Activated CD4-positive, alpha-beta T cell treated with anti-CD3 and anti-CD28 coated beads, Interleukin-2, amount 50 U/mL, for 1 hour (primary cell): ENCODE results near the gene WRNIP1.
"Not testable (repeated sequence)": the region's sequence is repeated elsewhere in the genome, so short reads cannot be mapped to it uniquely, and the experiment has no call there.

Experiments used
- DNase-seq: peaks from one replicate; pipeline ENCODE4 v3.0.0-alpha.2; 2020

WRNIP1 gene

GRCh38 chr6:2786269-2786668 lies 21.1 kb downstream of the WRNIP1 start:
- DNase-seq: no peak

GRCh38 chr6:2790588-2791449 lies 25.6 kb downstream of the WRNIP1 start:
- peak; percentile 48 for DNase-seq

GRCh38 chr6:2791450-2791974 lies 26.3 kb downstream of the WRNIP1 start:
- DNase-seq: no peak

DNA sequence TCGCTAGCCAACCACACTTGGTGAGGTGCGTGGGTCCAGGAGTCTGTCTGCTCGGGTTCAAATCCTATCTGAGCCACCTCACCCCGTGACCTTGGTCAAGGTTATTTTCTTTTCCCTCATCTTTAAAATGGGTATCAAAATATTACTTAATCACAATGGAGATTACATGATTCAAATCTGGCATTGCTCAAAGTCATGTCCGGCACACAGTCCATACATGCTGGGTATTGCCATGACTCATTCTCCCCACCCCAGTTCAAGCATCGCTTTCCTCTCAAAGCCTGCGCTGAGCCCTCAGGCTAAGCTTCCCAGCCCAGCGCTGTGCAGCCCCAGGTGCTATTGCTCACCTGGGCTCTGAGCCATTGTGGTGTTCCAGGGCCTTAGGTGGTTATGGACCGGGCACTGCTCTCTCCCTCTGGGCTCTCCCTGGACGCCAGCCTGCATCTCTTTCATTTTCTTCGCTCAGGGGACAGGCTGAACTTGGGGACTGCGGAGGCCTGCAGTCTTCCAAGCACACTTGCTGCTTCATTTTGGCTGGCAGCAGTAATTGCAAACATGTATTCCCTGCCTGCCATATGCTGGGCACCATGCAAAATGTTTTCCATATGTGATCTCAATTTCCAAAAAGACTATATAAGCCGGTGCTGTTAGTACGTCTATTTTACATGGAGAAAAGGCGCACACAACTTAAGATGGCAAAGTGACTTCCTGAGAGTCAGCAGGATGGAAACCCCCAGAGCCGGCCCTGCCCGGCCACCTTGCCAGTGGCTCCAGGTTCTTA lies 27.3 kb downstream of the WRNIP1 start:
- no peak for DNase-seq

- DNase-seq: no peak
Measured at GRCh38 chr6:2793534-2794151, 28.4 kb downstream of the WRNIP1 start.

GRCh38 chr6:2794171-2794730 lies 29.1 kb downstream of the WRNIP1 start:
- no peak for DNase-seq

GRCh38 chr6:2795162-2795561 lies 30.0 kb downstream of the WRNIP1 start:
- DNase-seq: no peak

- no peak for DNase-seq
Measured at GRCh38 chr6:2795956-2796355, 30.8 kb downstream of the WRNIP1 start.

DNA sequence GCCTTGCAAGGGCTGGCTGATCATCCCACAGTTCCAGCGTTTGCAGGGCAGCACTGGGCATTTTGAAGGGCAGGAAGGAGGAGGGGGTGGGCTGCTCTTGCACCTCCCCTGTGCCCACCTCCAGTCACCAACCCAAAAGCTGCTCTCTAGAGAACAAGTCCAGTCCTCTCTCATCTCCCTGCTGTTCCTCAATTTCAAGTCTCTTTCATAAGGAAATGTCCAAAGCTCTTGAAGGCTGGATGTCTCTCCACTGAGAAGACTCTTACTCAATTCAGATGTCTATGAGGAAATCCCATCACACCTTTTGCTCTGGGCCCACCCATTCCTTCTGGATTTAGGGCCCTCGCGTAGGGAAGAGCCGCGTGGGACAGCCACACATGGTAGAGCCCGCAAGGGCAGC lies 31.7 kb downstream of the WRNIP1 start:
- DNase-seq: no peak

GRCh38 chr6:2797564-2798031 lies 32.4 kb downstream of the WRNIP1 start:
- no peak for DNase-seq

- DNase-seq: no peak
Measured at GRCh38 chr6:2798586-2799134, 33.5 kb downstream of the WRNIP1 start.

GRCh38 chr6:2799936-2800527 lies 34.8 kb downstream of the WRNIP1 start:
- DNase-seq: no peak

DNA sequence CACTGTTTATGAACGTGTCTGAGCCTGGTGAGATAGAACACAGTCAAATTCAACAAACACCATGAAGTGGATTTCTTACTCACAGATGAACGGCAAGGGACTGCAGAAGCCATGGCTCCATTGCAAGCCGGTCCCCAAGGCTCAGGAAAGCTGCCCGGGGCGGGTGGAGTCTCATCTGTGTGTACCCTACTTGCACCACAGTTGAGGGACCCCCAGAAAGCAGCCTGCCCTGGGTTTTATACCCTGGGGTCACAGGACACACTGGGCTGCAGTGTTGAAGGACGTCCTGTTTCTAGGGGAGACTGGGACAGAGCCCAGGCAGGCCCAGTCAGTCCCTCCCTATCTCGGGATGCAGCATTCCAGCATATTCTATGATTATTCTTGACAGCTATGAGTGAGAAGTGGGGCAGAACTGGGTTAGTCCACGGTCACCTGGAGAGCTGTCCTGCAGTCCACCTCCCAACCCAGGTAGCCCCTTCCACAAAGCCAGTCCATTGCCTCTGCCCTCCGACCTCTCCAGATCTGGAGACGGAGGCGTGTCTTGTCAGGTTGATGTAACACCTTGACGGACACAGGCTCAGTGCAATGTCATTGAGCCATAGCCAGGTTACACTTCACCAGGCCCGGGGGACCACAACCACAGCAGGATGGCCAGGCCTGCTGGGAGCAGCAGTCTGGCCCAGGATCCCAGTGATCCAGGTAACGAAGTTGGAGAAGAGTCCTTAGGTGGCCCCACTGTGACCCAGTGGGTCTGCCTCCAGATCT lies 35.5 kb downstream of the WRNIP1 start:
- no peak for DNase-seq

GRCh38 chr6:2801687-2802086 lies 36.5 kb downstream of the WRNIP1 start:
- not testable (repeated sequence) for DNase-seq

DNA sequence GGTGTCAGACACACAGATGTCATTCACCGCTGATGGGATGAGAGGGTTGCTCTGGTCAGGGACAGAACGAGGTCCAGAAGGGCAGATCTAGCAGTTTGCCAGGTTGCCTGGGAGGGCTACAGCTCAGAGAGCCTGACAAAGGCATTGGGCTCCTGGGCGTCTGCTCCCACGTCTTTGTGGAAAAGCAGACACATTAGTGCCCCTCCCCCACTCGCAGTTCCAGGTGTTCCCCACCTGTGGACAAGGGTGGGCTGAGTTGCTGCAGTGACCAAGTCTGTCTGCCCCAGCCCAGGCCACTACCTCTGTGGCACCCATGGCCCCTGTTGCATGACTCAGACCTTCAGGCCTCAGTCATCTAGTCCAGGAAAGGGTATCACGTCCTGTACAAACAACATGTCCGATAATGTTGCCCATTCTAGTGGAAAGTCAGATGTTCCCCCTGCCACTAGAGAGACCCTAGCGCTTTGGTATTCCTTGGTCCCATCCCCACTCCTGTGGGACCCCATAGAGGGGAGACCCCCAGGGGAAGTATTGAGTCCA lies 37.4 kb downstream of the WRNIP1 start:
- no peak for DNase-seq

DNA sequence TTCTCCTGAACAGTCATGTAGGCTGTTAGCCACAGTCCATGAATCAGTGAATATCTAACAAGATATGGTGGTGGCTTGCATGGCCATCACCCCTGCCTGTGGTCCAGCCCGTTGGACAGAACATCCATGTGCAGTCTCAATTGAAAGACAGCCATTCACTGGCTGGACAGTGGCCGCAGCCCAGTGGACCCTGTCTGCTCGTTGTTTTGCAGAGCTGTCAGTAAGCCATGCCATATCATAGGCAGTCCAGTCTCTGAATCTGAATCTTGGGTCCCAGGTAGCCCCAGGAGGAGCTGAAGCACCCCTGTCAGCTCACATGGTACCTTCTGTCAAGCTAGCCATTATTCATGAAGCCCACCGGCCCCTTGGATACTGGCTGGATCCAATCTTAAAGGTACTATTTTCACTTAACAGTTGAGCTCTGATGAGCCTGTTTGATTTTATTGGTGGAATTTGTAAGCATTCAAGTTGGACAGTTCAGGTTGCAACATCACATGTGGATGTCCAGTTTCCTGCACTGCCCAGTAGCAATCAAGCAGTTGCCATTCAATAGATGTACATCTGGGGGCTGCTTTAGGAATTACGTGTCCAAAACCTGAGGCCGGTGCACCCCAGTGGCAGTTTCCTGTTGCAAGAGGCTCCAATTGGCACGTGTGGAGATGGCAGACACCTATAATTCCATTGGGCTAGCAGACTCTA lies 38.7 kb downstream of the WRNIP1 start:
- DNase-seq: no peak

DNA sequence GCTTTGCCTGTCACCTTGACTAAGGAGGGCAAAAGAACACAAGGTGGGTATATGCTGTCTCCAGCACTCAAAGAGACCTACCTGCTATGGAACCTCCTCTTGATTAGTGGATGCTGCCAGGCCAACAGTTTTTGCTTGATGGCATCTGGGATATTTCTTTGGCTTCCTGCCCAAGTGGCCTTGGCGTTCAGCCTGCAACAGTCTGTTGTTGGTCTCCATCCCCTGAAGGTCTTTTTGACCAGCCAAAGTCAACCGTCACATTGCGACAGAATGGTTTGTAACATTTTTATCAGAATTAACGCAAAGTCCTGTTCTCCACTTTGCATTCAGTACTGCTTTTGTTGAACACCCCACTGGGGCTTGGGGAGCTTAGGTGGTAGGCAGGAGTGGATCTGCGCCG lies 39.3 kb downstream of the WRNIP1 start:
- DNase-seq: no peak

GRCh38 chr6:2805031-2805430 lies 39.8 kb downstream of the WRNIP1 start:
- DNase-seq: no peak

GRCh38 chr6:2806644-2807043 lies 41.5 kb downstream of the WRNIP1 start:
- DNase-seq: no peak

DNA sequence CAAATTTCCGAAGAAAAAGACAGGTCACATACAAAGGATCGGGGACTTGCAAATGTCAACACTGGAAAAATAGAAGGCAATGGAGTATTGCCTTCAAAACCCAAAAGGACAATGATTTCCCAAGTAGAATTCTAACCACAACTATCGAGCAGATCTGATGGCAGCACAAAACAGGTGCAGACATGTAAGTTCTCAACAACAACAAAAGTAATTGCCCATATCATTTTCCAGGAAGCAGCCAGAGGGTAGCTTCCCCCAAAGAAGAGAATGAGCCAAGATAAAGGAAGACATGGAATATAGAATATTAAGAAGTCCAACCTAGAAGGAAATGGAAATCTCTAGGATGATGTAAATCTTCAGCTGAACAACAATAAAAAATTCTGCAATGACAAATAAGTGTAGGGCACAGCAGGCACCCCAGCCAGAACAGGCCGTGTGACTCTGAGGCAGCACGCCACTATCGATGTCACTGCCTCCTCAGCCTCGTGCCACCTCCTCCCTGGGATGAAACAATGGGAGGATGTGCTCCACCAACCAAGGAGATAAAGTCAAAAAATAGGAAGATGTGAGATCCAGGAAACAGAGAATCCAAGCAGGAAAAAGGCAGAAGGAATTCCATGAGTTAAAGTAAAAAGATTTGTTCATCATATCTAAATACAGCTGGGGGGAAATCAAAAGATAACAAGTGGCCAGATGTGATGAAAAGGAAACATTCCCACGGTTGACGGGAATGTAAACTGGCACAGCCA lies 42.3 kb downstream of the WRNIP1 start:
- DNase-seq: no peak
